ENCODE results near the gene WSB1.
"Not testable (repeated sequence)": the region's sequence is repeated elsewhere in the genome, so short reads cannot be mapped to it uniquely, and the experiment has no call there.

WSB1 gene, protein sequence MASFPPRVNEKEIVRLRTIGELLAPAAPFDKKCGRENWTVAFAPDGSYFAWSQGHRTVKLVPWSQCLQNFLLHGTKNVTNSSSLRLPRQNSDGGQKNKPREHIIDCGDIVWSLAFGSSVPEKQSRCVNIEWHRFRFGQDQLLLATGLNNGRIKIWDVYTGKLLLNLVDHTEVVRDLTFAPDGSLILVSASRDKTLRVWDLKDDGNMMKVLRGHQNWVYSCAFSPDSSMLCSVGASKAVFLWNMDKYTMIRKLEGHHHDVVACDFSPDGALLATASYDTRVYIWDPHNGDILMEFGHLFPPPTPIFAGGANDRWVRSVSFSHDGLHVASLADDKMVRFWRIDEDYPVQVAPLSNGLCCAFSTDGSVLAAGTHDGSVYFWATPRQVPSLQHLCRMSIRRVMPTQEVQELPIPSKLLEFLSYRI

GRCh38 chr17:27293898-27294688, at the start of gene WSB1:
Gene WSB1, plus strand, starts transcription at chr17:27294114. Its CDS starts 282 bp downstream, at chr17:27294396.
- in situ Hi-C loops (cut with HindIII; ENCODE audit: low sequenced_read_pairs): no loop called here

- in situ Hi-C loops (cut with HindIII; ENCODE audit: low sequenced_read_pairs): loop anchor here (5.0 kb wide), 1 partner anchor 93 kb away; no protein-coding TSS in a partner anchor
Observed at GRCh38 chr17:27244491-27245223, 49.3 kb upstream of the WSB1 start.

GRCh38 chr17:27245230-27245696, 48.7 kb upstream of the WSB1 start:
- in situ Hi-C loops (cut with HindIII; ENCODE audit: low sequenced_read_pairs): loop anchor here (5.0 kb wide), 1 partner anchor 92 kb away; no protein-coding TSS in a partner anchor

GRCh38 chr17:27246537-27246936, 47.4 kb upstream of the WSB1 start:
- in situ Hi-C loops (cut with HindIII; ENCODE audit: low sequenced_read_pairs): loop anchor here (5.0 kb wide), 1 partner anchor 91 kb away; no protein-coding TSS in a partner anchor

DNA sequence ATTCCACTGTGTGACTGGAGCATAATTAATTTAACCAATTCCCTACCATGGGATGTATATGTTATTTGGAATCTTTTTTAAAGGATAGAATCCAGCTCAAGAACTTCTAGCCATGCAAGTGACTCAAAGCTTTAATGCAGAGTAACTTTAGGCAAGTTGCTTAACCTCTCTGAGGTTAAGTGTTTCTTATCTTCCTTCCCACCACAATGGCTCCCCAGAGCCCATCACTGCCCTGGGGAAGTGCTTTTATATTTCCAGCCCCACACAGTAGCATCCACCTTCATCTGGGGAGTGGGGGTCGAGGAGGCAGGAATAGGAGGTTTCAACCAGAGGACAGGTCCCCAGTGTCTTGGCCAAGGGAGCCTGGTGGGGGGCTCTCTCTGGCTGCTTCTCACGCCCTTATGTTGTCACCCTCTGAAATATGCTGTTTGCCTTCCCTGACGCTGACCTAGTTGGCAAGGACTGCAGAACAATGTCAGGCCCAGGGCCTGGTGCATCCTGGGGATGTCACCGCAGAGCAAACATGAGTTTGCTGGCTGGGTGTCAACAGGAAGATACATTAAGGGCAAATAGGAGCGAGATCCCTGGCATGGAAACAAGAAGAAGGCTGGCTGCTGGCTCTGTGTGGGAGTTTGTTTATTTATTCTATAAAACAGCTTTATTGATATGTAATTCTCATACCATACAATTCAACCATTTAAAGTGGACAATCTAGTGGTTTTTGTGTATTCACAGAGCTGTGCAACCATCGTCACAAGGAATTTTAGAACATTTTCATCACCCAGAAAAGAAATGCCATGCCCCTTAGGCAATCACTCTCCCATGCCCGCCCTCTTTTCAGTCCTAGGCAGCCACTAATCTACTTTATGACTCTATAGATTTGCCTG, 46.6 kb upstream of the WSB1 start:
- in situ Hi-C loops (cut with HindIII; ENCODE audit: low sequenced_read_pairs): loop anchor here (5.0 kb wide), 1 partner anchor 90 kb away; no protein-coding TSS in a partner anchor

GRCh38 chr17:27247958-27248342, 46.0 kb upstream of the WSB1 start:
- in situ Hi-C loops (cut with HindIII; ENCODE audit: low sequenced_read_pairs): loop anchor here (5.0 kb wide), 1 partner anchor 89 kb away; no protein-coding TSS in a partner anchor

DNA sequence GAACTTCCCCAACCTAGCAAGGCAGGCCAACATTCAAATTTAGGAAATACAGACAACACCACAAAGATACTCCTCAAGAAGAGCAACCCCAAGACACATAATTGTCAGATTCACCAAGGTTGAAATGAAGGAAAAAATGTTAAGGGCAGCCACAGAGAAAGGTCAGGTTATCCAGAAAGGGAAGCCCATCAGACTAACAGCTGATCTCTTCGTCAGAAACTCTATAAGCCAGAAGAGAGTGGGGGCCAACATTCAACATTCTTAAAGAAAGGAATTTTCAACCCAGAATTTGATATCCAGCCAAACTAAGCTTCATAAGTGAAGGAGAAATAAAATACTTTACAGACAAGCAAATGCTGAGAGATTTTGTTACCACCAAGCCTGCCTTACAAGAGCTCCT, 43.1 kb upstream of the WSB1 start:
- in situ Hi-C loops (cut with HindIII; ENCODE audit: low sequenced_read_pairs): not testable (repeated sequence)

GRCh38 chr17:27254802-27255201, 39.1 kb upstream of the WSB1 start:
- in situ Hi-C loops (cut with HindIII; ENCODE audit: low sequenced_read_pairs): not testable (repeated sequence)

GRCh38 chr17:27256225-27257030, 37.5 kb upstream of the WSB1 start:
- in situ Hi-C loops (cut with HindIII; ENCODE audit: low sequenced_read_pairs): no loop called here

DNA sequence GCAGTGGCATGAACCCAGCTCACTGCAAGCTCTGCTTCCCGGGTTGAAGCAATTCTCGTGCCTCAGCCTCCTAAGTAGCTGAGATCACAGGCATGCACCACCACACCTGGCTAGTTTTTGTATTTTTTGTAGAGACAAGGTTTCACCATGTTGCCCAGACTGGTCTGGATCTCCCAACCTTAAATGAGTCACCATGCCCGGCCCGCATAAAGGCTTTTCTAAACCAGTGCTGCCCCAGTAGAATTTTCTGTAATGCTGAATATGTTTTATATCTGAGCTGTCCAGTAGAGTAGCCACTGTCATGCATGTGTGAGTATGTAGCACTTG, 36.9 kb upstream of the WSB1 start:
- in situ Hi-C loops (cut with HindIII; ENCODE audit: low sequenced_read_pairs): no loop called here

GRCh38 chr17:27259356-27259755, 34.6 kb upstream of the WSB1 start:
- in situ Hi-C loops (cut with HindIII; ENCODE audit: low sequenced_read_pairs): no loop called here

DNA sequence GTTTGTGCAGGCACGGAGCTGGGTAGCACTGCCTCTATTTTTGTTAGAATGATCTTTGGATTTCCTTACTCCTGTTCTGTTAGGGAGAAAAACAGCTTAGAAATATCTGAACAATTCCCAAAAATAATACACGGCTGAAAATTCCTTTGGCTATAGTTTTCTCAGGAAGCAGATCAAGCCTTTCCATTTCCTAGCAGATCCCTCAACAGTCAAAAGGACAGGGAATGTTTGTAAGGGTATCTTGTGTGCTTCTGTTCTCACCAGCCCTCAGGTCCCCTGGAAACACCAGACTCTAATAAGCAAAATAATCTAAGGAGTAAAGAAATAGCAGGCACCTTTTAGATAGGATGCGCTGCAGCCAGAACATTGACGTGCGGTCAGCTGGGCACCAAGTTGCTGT, 30.5 kb upstream of the WSB1 start:
- in situ Hi-C loops (cut with HindIII; ENCODE audit: low sequenced_read_pairs): no loop called here

GRCh38 chr17:27264068-27264812, 29.7 kb upstream of the WSB1 start:
- in situ Hi-C loops (cut with HindIII; ENCODE audit: low sequenced_read_pairs): no loop called here

- in situ Hi-C loops (cut with HindIII; ENCODE audit: low sequenced_read_pairs): no loop called here
Observed at GRCh38 chr17:27265333-27265732, 28.6 kb upstream of the WSB1 start.

- in situ Hi-C loops (cut with HindIII; ENCODE audit: low sequenced_read_pairs): no loop called here
Observed at GRCh38 chr17:27266228-27266627, 27.7 kb upstream of the WSB1 start.

GRCh38 chr17:27268394-27269085, 25.4 kb upstream of the WSB1 start:
- in situ Hi-C loops (cut with HindIII; ENCODE audit: low sequenced_read_pairs): no loop called here

DNA sequence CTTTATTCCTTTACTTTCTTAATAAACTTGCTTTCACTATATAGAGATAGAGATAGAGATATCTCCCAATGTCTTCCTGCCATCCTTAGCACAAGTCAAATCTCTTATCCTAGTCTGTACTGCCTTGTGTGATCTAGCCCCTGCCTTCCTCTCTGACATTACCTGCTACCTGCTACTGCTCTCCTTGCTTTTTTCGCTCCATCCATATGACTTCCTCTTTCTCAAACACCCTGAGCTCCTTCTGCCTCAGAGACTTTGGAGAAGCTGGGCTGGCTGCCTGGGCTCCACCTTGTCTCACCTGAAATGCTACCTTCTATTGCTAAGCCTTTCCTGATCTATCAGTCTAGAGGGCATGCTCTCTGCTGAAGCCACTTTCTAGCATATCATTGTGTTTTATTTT, 24.7 kb upstream of the WSB1 start:
- in situ Hi-C loops (cut with HindIII; ENCODE audit: low sequenced_read_pairs): no loop called here

DNA sequence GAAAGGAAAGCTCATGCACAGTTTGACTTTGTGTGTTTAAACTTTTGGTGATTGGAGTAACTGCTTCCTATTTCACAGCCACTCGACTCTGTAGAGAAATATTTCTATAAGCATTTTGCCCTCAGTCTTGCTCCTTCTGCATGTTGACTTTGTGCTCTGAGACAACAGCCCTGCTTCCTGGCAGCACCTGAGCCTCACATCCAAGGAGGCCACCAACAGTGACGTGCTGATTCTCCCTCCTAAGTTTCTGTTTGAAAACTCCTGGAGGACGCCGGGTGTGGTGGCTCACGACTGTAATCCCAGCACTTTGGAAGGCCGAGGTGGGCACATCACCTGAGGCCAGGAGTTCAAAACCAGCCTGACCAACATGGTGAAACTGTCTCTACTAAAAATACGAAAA, 23.9 kb upstream of the WSB1 start:
- in situ Hi-C loops (cut with HindIII; ENCODE audit: low sequenced_read_pairs): no loop called here

All from DLD1 (cell line).